Ovary (tissue), 9 donors: Measurements from ENCODE around the gene GATA3. TPM values are rescaled to one million over a fixed set of nuclear protein-coding genes. Genes with fewer than 3 reads are reported as not detected.

Experiments
- DNase-seq, 5 donors: peaks; one replicate each; pipeline ENCODE4 v3.0.0-alpha.2; 2019 to 2020
- H3K27ac ChIP-seq, 2 donors: fragments of 200-600 bp; one replicate each; pipeline versions ENCODE4 v1.5.1 to v1.8.0; 2019 to 2022
- H3K27me3 ChIP-seq: fragments of 200-600 bp; one replicate; pipeline ENCODE4 v1.8.0; 2022
- H3K36me3 ChIP-seq: fragments of 200-600 bp; sonication (generic); one replicate; pipeline ENCODE4 v1.5.1; 2019
- H3K4me1 ChIP-seq: one replicate; pipeline ENCODE4 v1.8.1; 2013; ENCODE audit warnings: mild to moderate bottlenecking, moderate library complexity; ENCODE audit not compliant: insufficient read depth
- H3K4me3 ChIP-seq: fragments of 200-600 bp; sonication (generic); one replicate; pipeline ENCODE4 v1.5.1; 2017
- H3K9me3 ChIP-seq, 2 donors: fragments of 200-600 bp in 1 of 2; sonication (generic) in 1 of 2; one replicate each; pipeline versions ENCODE4 v1.5.1 to v1.8.1; 2013 to 2019; ENCODE audit warnings: mild to moderate bottlenecking in 1 of 2, moderate library complexity in 1 of 2
- EP300 ChIP-seq: sonication (generic); formaldehyde crosslinking; IDR thresholded peaks from one replicate; pipeline ENCODE4 v1.6.1; 2017; ENCODE audit warnings: antibody characterized with exemption
- POLR2A ChIP-seq: fragments of 450-650 bp; IDR thresholded peaks from one replicate; pipeline ENCODE4 v1.6.1; 2017; ENCODE audit warnings: antibody characterized with exemption, mild to moderate bottlenecking, moderate library complexity
- WGBS, 3 donors: extraction: QIAGEN DNeasy Blood & Tissue Kit in 1 of 3; methylation state at CpG; one replicate each; pipeline versions ENCODE4 v1.1.5 to v1.1.7; 2013 to 2017; 5-methylcytosine and 5-hydroxymethylcytosine counted together
- intact Hi-C, 4 donors: fragments of 100-400 bp; cut with DNase I; formaldehyde crosslinking; loops; one replicate each; pipeline versions ENCODE4 v1.11.0 to v1.15.1; 2022 to 2023
- polyA plus RNA-seq, 2 donors: library from polyadenylated mRNA; stranded (reverse); fragments of 200-250 nt in 1 of 2; fragments of 350-450 nt in 1 of 2; fragmentation: Illumina TruSeq in 1 of 2; extraction: RNeasy Lipid Tissue Mini Kit (QIAGEN cat#74804) in 1 of 2; gene quantifications; one replicate each; pipeline ENCODE4 v1.2.3, GENCODE V29; 2013 to 2014
- total RNA-seq, 7 donors: library from RNA; depleted of rRNA in 2 of 7; stranded (reverse); fragments of >200 nt in 2 of 7; fragmentation: NEBNext Ultra II Directional in 3 of 7; extraction: Animal tissue kit (Norgen Biotek cat#: 25700) in 3 of 7; gene quantifications; one replicate each; pipeline versions ENCODE4 v1.1.0 to v1.2.4, GENCODE V29; 2016 to 2023
- TF ChIP-seq, protein P1 (sequence below), 3 donors: fragments of 450-650 bp in 2 of 3; fragments of 200-600 bp in 1 of 3; IDR thresholded peaks; one replicate each; pipeline versions ENCODE4 v1.5.1 to v1.8.0; 2016 to 2022; ENCODE audit warnings: antibody characterized with exemption in 3 of 3, mild to moderate bottlenecking in 1 of 3
- donor health status: DM: no; HTN: no; CAD: no; lungs with moderate emphysema.
- donor health status: DM: no; HTN: no; CAD: no.
- donor health status: Bipolar disorder and iron deficiency.
- donor health status: DM: yes; HTN: yes; CAD: no.
- donor health status: DM: no; HTN: no; CAD: no.
- donor health status: DM: yes; HTN: yes; CAD: no.

The GATA3 gene
- total and polyA plus RNA-seq, 9 donors: 0.15 to 0.48 (median 0.38) TPM; not detected in 2

DNA sequence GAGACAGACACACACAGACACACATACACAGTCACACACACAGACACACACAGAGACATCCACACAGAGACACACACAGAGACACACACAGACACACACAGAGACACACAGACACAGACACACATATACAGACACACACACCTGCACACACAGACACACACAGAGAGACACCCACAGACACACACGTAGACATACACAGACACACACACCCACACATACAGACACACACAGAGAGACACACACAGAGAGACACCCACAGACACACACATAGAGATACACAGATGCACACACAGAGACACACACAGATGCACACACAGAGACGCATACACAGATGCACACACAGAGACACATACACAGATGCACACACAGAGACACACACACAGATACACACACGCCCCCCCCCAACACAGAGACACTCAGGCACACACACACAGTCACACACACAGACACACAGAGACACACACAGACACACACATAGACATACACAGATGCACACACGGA lies 58.5 kb downstream of the GATA3 start:
- Histone ChIP-seq H3K4me1 (no peaks in the 10 kb centered on the region), H3K27ac (no peak overlapping the region), H3K27me3 (no peaks in the 10 kb centered on the region), H3K36me3 (no peaks in the 10 kb centered on the region), H3K4me3 (no peak overlapping the region), H3K9me3 (no peaks in the 10 kb centered on the region)
- DNase-seq: no peak
- WGBS, 3 donors: 69 to 77% (median 76%) methylated on average over 4 of the region's 4 CpGs
- TF ChIP-seq EP300 (no peak), POLR2A (no peak)
- TF ChIP-seq, protein P1, sequence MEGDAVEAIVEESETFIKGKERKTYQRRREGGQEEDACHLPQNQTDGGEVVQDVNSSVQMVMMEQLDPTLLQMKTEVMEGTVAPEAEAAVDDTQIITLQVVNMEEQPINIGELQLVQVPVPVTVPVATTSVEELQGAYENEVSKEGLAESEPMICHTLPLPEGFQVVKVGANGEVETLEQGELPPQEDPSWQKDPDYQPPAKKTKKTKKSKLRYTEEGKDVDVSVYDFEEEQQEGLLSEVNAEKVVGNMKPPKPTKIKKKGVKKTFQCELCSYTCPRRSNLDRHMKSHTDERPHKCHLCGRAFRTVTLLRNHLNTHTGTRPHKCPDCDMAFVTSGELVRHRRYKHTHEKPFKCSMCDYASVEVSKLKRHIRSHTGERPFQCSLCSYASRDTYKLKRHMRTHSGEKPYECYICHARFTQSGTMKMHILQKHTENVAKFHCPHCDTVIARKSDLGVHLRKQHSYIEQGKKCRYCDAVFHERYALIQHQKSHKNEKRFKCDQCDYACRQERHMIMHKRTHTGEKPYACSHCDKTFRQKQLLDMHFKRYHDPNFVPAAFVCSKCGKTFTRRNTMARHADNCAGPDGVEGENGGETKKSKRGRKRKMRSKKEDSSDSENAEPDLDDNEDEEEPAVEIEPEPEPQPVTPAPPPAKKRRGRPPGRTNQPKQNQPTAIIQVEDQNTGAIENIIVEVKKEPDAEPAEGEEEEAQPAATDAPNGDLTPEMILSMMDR (IDR thresholded peaks at IDR 0.05): no peak
- intact Hi-C loops: no loop called here

DNA sequence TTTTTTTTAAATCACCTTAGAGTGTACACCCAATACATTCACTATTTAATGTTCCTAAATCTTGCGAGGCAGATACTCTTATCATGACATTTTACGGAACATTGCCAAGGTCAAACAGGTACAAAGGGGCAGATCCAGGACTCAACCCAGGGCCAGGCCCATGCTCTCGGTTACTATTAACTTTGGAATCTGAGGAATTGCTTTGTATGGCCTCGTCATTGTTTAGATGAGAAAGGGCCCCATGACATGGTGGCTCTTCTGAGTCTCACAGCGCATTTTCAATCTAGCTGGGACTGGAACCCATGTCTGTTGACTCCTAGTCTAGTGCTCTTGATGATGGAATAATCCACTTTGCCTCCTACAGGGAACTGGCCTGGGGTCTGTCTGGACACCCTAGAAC lies 59.1 kb downstream of the GATA3 start:
- 76 to 92% (median 83%) methylated on average over 5 of the region's 5 CpGs for WGBS, 3 donors
- TF ChIP-seq EP300 (no peak), POLR2A (no peak)
- TF ChIP-seq, protein P1 (IDR thresholded peaks at IDR 0.05): no peak
- H3K36me3 ChIP-seq: no peaks in the 10 kb centered on the region
- H3K9me3 ChIP-seq: no peaks in the 10 kb centered on the region
- DNase-seq: no peak
- no peak overlapping the region for H3K27ac ChIP-seq
- H3K4me3 ChIP-seq: no peak overlapping the region
- no peaks in the 10 kb centered on the region for H3K4me1 ChIP-seq
- intact Hi-C loops: no loop called here
- no peaks in the 10 kb centered on the region for H3K27me3 ChIP-seq

DNA sequence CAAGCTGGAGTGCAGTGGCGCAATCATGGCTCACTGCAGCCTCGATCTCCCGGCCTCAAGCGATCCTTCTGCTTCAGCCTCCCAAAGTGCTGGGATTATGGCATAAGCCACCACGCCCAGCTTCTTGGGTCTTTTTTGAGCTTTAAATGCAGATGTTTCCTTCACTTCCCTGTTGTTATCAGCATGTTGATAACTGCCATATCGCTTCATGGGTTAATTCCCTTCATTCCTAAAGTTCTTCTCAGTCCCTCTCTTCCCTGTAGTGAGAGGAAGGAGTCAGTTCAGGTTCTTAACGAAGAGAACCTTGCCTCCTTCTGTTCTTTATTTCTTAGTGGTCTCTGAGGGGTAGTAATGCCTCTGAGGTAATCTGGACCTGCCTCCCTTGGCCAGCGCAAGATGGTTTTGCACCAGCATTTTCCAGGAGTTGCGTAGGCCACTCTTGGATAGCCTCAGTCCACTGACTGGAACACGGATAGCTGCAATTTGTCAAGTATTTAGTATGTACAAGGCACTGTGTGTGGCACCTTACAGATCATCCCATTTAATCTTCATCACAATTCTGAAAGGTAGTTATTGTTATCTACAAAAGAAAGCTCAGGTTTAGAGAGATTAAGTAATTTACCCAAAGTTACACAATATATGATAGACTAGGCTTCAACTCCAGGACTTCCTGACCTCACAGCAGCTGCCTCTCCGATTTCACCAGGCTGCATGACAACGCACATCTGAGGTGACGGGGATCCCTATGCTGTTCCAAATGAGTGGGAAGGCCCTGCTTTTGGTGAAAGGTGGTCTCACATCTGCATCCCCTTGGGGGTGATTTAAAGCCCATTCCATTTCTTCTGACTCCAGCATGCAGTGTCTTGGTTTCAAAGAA lies 60.5 kb downstream of the GATA3 start:
- no peak overlapping the region for H3K4me3 ChIP-seq
- TF ChIP-seq, protein P1 (IDR thresholded peaks at IDR 0.05): no peak
- TF ChIP-seq EP300 (no peak), POLR2A (no peak)
- no peaks in the 10 kb centered on the region for H3K36me3 ChIP-seq
- H3K27ac ChIP-seq: no peak overlapping the region
- intact Hi-C loops: no loop called here
- WGBS, 3 donors: 77 to 82% (median 78%) methylated on average over 13 of the region's 13 CpGs
- no peaks in the 10 kb centered on the region for H3K27me3 ChIP-seq
- no peaks in the 10 kb centered on the region for H3K4me1 ChIP-seq
- no peak for DNase-seq
- no peaks in the 10 kb centered on the region for H3K9me3 ChIP-seq

- 86 to 91% (median 90%) methylated on average over 3 of the region's 3 CpGs for WGBS, 3 donors
Observed at GRCh38 chr10:8115618-8115980, 61.1 kb downstream of the GATA3 start.

More at GRCh38 chr10:8115618-8115980, 61.1 kb downstream of the GATA3 start:
- Histone ChIP-seq H3K4me3 (no peak overlapping the region), H3K36me3 (no peaks in the 10 kb centered on the region), H3K27me3 (no peaks in the 10 kb centered on the region), H3K9me3 (no peaks in the 10 kb centered on the region), H3K4me1 (no peaks in the 10 kb centered on the region), H3K27ac (no peak overlapping the region)
- intact Hi-C loops: no loop called here
- no peak for TF ChIP-seq EP300
- TF ChIP-seq, protein P1 (IDR thresholded peaks at IDR 0.05): no peak
- TF ChIP-seq POLR2A: no peak
- DNase-seq: no peak
